ENCODE results near the gene PHACTR1. TPM values are rescaled to one million over a fixed set of nuclear protein-coding genes. Genes with fewer than 3 reads are reported as not detected.

PHACTR1 gene
- total and polyA plus RNA-seq, 9 of the 15 experiments (the other 6 are each of a cell fraction or from before 2014, with no cell fraction given) = 11.5 to 32.6 (median 22.0) TPM

GRCh38 chr6:13013681-13014503 is 297.3 kb downstream of the PHACTR1 start:
- CTCF ChIA-PET (ENCODE audit: low intra/inter-chr PET ratio) = no interaction called here
- H3K4me3 ChIP-seq = no peak overlapping the region
- no peak overlapping the region for H2AFZ ChIP-seq (ENCODE audit: low read depth, low read length)
- intact Hi-C loops (cut with micrococcal nuclease) = no loop called here
- no peaks in the 10 kb centered on the region; the same call in 1 of the 2 replicates for H4K20me1 ChIP-seq (replicated peaks; ENCODE audit: control insufficient read depth, insufficient read depth, low read length)
- TF ChIP-seq ZNF316 (IDR thresholded peaks at IDR 0.05) (peak; percentile 20; the same call in 1 of the 2 replicates), NONO (IDR thresholded peaks at IDR 0.05; ENCODE audit: low read depth in 2 of 2, low read length in 1 of 2) (no peak), TAF7 (tag; IDR thresholded peaks at IDR 0.05) (no peak), MAFF (IDR thresholded peaks at IDR 0.05; ENCODE audit: low read length) (peak; percentile 15; the same call in 1 of the 2 replicates), FOXK1 (CRISPR knock-in tag; IDR thresholded peaks at IDR 0.05; ENCODE audit: borderline replicate concordance) (no peak), ATF2 (CRISPR knock-in tag; IDR thresholded peaks at IDR 0.05) (no peak), FOXK2 (conservative IDR thresholded peaks at IDR 0.05 in 1 of 2, IDR thresholded peaks at IDR 0.05 in 1 of 2; ENCODE audit: low read depth in 2 of 2) (no peak)
- no peak for ATAC-seq
- POLR2A ChIA-PET = no interaction called here
- peaks cover 39 to 63% of the 10 kb centered on the region in 2 experiments for H3K27me3 ChIP-seq (ENCODE audit: control insufficient read depth in 2 of 2, insufficient read depth in 2 of 2, low read length in 2 of 2)
- BruUV-seq (replicated peaks) = no TSS peak
- H3K9ac ChIP-seq (ENCODE audit: insufficient read depth in 1 of 2, low read depth in 2 of 2, low read length in 2 of 2) = no peak overlapping the region
- no peak overlapping the region for H3K4me2 ChIP-seq (ENCODE audit: insufficient read depth, low read length)
- H3K27ac ChIP-seq (ENCODE audit: extremely low read depth, low read depth, low read length) = no peak overlapping the region
- no peaks in the 10 kb centered on the region for H3K36me3 ChIP-seq (ENCODE audit: control insufficient read depth, insufficient read depth, low read length)
- H3K79me2 ChIP-seq (ENCODE audit: control insufficient read depth, insufficient read depth, low read length) = no peaks in the 10 kb centered on the region
- H3K9me1 ChIP-seq (ENCODE audit: control insufficient read depth, insufficient read depth, low read length) = no peaks in the 10 kb centered on the region
- in situ Hi-C loops (cut with MboI) = no loop called here
- no peaks in the 10 kb centered on the region for H3K9me3 ChIP-seq (replicated peaks; ENCODE audit: control insufficient read depth, insufficient read depth, low read depth, low read length)
- WGBS (ENCODE audit: insufficient coverage, low coverage, missing lambda C conversion rate) = 16% methylated on average over 66 of the region's 83 CpGs
- H3K4me1 ChIP-seq (replicated peaks in 1 of 2; ENCODE audit: control insufficient read depth in 2 of 2, insufficient read depth in 2 of 2, low read length in 2 of 2) = peaks cover 0 to 9% of the 10 kb centered on the region in 2 experiments; a peak in 1 of 5 replicates
- FAIRE-seq = no peak
- no peak for DNase-seq (ENCODE audit: extremely low read depth in 1 of 4, low spot score in 3 of 4)
